GM08714 (cell line): Measurements from ENCODE around the gene DLGAP1.

Source experiments
- H3K4me3 ChIP-seq: fragments of 200-500 bp; sonication (Bioruptor generic); 2 replicates; pipeline ENCODE4 v1.5.1; 2014; ENCODE audit warnings: mild to moderate bottlenecking, low read length, inconsistent platforms
- ZNF274 ChIP-seq: IDR thresholded peaks from 2 replicates; pipeline ENCODE4 v1.6.1; 2012; ENCODE audit warnings: mild to moderate bottlenecking, low read depth, low read length

DLGAP1 gene

DNA sequence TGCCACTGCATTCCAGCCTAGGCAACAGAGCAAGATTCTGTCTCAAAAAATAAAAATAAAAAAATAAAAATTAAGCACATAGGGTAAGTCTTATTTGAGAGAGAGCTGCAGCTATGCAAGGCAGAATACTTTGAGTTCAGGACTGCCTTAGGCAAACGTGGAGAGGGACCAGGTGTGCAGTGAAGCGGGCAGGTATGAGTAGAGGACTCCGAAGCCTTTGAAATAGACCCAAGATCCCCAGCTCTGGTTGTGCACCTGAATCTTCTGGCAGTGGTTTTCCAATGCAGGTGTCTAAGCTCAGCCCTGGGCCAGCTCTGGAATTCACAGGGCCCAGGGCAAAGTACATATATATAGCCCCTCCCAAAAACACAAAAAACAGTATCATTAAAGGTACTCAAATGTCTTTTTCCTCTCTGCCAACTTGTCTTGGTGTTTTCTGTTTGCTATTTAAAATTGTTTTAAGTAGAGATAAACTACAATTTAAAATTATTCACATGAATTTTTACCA is 983.9 kb downstream of the DLGAP1 start:
- no peak overlapping the region for H3K4me3 ChIP-seq
- no peak for TF ChIP-seq ZNF274

DNA sequence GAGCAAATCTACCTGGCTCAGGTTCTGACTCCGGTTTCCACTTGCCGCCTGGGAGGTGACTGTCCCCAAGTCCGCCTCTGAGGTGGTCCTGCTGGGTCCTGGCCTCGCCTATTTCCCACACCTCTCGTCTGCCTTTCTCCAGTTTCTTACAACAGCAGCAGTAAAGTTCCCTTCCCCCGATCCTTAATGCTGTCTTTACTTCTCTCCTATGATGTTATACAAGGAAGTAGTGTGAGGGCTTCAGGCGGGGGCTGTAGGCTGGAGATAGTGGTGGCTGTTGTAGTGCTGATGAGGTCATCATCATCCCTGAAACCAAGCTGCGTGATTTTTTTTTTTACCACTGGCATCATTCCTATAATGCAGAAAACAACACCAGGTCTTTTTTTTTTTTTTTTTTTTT is 986.3 kb downstream of the DLGAP1 start:
- no peak for TF ChIP-seq ZNF274
- H3K4me3 ChIP-seq: no peak overlapping the region

GRCh38 chr18:3468066-3468705 is 986.9 kb downstream of the DLGAP1 start:
- no peak for TF ChIP-seq ZNF274
- H3K4me3 ChIP-seq: no peak overlapping the region

GRCh38 chr18:3466872-3467271 is 988.2 kb downstream of the DLGAP1 start:
- no peak overlapping the region for H3K4me3 ChIP-seq
- no peak for TF ChIP-seq ZNF274

- no peak overlapping the region for H3K4me3 ChIP-seq
- no peak for TF ChIP-seq ZNF274
Measured at GRCh38 chr18:3466045-3466444, 989.1 kb downstream of the DLGAP1 start.

- no peak for TF ChIP-seq ZNF274
- no peak overlapping the region for H3K4me3 ChIP-seq
Measured at GRCh38 chr18:3463051-3463450, 992.1 kb downstream of the DLGAP1 start.

GRCh38 chr18:3461704-3462103 is 993.4 kb downstream of the DLGAP1 start:
- no peak for TF ChIP-seq ZNF274

GRCh38 chr18:3460823-3461398 is 994.2 kb downstream of the DLGAP1 start:
- TF ChIP-seq ZNF274: no peak

More at GRCh38 chr18:3461704-3462103, 993.4 kb downstream of the DLGAP1 start:
- H3K4me3 ChIP-seq: no peak overlapping the region

GRCh38 chr18:3458952-3459853 is 995.9 kb downstream of the DLGAP1 start:
- no peak for TF ChIP-seq ZNF274
- H3K4me3 ChIP-seq: no peak overlapping the region

More at GRCh38 chr18:3460823-3461398, 994.2 kb downstream of the DLGAP1 start:
- H3K4me3 ChIP-seq: no peak overlapping the region

DNA sequence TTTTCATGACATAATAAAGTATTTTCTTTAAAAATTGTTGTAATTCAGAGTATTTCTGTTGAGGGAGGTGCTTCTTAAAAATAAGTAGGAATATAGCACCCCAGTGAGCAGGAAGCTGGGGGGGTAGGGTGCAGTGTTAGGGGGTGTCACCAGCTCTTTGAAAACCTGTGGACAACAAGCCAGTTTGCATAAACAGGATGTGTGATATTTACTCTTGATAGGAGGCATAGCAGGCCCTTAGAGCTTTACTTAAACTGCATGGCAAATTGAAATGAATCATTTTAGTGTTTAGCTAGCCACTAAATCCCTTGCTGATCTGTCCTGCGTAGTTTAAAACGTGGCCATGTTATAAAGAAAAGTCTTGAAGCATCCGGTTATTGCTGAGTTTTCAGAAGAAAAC is 996.7 kb downstream of the DLGAP1 start:
- no peak overlapping the region for H3K4me3 ChIP-seq
- TF ChIP-seq ZNF274: no peak

GRCh38 chr18:3457261-3457724 is 997.8 kb downstream of the DLGAP1 start:
- no peak for TF ChIP-seq ZNF274

GRCh38 chr18:3456686-3457069 is 998.4 kb downstream of the DLGAP1 start:
- no peak for TF ChIP-seq ZNF274
- H3K4me3 ChIP-seq: no peak overlapping the region

More at GRCh38 chr18:3457261-3457724, 997.8 kb downstream of the DLGAP1 start:
- no peak overlapping the region for H3K4me3 ChIP-seq

DNA sequence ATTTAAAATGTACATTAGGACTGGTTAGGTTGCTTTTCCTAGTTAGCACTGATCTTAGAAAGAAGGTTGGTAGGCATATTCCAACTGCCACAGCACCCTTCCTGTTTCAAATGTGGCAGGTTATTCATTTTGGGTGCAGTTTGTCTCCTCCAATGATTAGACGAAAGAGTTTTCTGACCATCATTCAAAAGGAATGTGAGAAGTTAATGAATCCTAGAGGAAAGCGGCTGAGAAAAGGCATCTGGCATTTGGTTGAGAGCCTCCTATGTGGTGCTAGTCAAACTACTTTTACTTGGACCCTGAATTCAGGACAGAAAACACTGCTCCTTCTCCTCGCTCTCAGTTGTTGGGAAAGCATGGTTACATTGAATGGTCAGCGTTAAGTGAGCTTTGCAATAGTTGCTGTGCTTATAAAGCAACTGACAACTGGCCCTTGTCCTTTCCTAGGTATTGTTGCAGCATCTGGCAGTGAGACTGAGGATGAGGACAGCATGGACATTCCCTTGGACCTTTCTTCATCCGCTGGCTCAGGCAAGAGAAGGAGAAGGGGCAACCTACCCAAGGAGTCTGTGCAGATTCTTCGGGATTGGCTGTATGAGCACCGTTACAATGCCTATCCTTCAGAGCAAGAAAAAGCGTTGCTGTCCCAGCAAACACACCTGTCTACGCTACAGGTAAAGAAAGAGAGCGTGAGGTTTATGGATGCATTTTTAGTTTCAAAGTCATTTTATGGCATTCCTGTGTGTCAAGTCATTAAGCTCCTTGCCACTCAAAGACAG is 999.0 kb downstream of the DLGAP1 start:
- no peak for TF ChIP-seq ZNF274
- H3K4me3 ChIP-seq: no peak overlapping the region
